IMR-90 (cell line): Measurements from ENCODE around the gene CDK5. TPM values are rescaled to one million over a fixed set of nuclear protein-coding genes. Genes with fewer than 3 reads are reported as not detected.

ENCODE experiments used
- ATAC-seq: fragments of 200-7000 bp; cut with Tn5 transposase; 2 replicates; pipeline ENCODE4 v1.9.1; 2020; ENCODE audit warnings: low read depth, mild to moderate bottlenecking, moderate library complexity
- BruUV-seq: library from RNA; stranded (reverse); fragments of 400-500 nt; replicated peaks from 2 replicates; lab custom pipeline; 2021; lab: Mats Ljungman, UMichigan
- CTCF ChIA-PET: fragments of 300-600 bp; formaldehyde crosslinking; extraction: SDS; loops from one replicate; lab custom pipeline; 2021; ENCODE audit warnings: antibody characterized with exemption; lab: Yijun Ruan, JAX
- POLR2A ChIA-PET: fragments of 300-600 bp; sonication (Branson Sonifier 250); formaldehyde crosslinking; loops from one replicate; lab custom pipeline; 2022; ENCODE audit warnings: antibody characterized with exemption; ENCODE audit not compliant: unreplicated experiment; lab: Charles Lee
- DNase-seq: peaks from one replicate; pipeline ENCODE4 v3.0.0; 2013
- H2AFZ ChIP-seq: replicated peaks from 2 replicates; pipeline ENCODE3; 2013; ENCODE audit warnings: low read length, mild to moderate bottlenecking; ENCODE audit not compliant: poor library complexity
- H2AK5ac ChIP-seq: 2 replicates; pipeline ENCODE4 v1.6.1; 2013; ENCODE audit warnings: low read depth, low read length, inconsistent platforms
- H2AK9ac ChIP-seq: replicated peaks from 2 replicates; pipeline ENCODE3; 2013; ENCODE audit warnings: mild to moderate bottlenecking, low read depth, low read length, moderate library complexity; ENCODE audit not compliant: poor library complexity
- H2BK120ac ChIP-seq: 2 replicates; pipeline ENCODE4 v1.6.1; 2013; ENCODE audit warnings: low read depth, low read length, inconsistent platforms
- H2BK15ac ChIP-seq: 3 replicates; pipeline ENCODE4 v1.6.1; 2013; ENCODE audit warnings: low read depth, low read length, inconsistent platforms
- H2BK20ac ChIP-seq: 2 replicates; pipeline ENCODE4 v1.6.1; 2013; ENCODE audit warnings: low read depth, mild to moderate bottlenecking, inconsistent platforms, low read length, moderate library complexity
- H2BK5ac ChIP-seq: 2 replicates; pipeline ENCODE4 v1.6.1; 2013; ENCODE audit warnings: mild to moderate bottlenecking, low read depth, low read length, inconsistent platforms; ENCODE audit not compliant: poor library complexity, severe bottlenecking
- H3K14ac ChIP-seq: replicated peaks from 2 replicates; pipeline ENCODE4 v1.6.1; 2013; ENCODE audit warnings: low read depth, low read length, inconsistent platforms
- H3K18ac ChIP-seq: 2 replicates; pipeline ENCODE4 v1.6.1; 2013; ENCODE audit warnings: low read depth, low read length, control low read depth
- H3K23ac ChIP-seq: 2 replicates; pipeline ENCODE4 v1.6.1; 2013; ENCODE audit warnings: low read depth, low read length, inconsistent platforms
- H3K27ac ChIP-seq: 2 replicates; pipeline ENCODE4 v1.5.1; 2013; ENCODE audit warnings: mild to moderate bottlenecking, control low read depth, low read length; ENCODE audit not compliant: insufficient read depth
- H3K27me3 ChIP-seq: 2 replicates; pipeline ENCODE4 v1.6.1; 2013; ENCODE audit warnings: low read length; ENCODE audit not compliant: control insufficient read depth, insufficient read depth
- H3K36me3 ChIP-seq: 2 replicates; pipeline ENCODE4 v1.6.1; 2013; ENCODE audit warnings: low read length, mixed read lengths; ENCODE audit not compliant: control insufficient read depth, insufficient read depth
- H3K4ac ChIP-seq: 2 replicates; pipeline ENCODE4 v1.6.1; 2013; ENCODE audit warnings: low read depth, low read length, inconsistent platforms
- H3K4me1 ChIP-seq: 2 replicates; pipeline ENCODE4 v1.6.1; 2013; ENCODE audit warnings: low read length, mixed read lengths; ENCODE audit not compliant: control insufficient read depth, insufficient read depth
- H3K4me2 ChIP-seq: 2 replicates; pipeline ENCODE4 v1.6.1; 2013; ENCODE audit warnings: low read depth, mild to moderate bottlenecking, control low read depth, low read length, moderate library complexity
- H3K4me3 ChIP-seq: 2 replicates; pipeline ENCODE4 v1.5.1; 2013; ENCODE audit warnings: low read depth, mild to moderate bottlenecking, control low read depth, low read length, moderate library complexity; ENCODE audit not compliant: insufficient read depth
- H3K56ac ChIP-seq: 2 replicates; pipeline ENCODE4 v1.6.1; 2013; ENCODE audit warnings: low read length, inconsistent platforms; ENCODE audit not compliant: insufficient read depth; ENCODE audit errors: extremely low read depth
- H3K79me1 ChIP-seq, 2 experiments: 2 replicates each; pipeline ENCODE4 v1.6.1; 2013; ENCODE audit warnings: low read length in 2 of 2, inconsistent platforms in 1 of 2, low read depth in 1 of 2
- H3K9ac ChIP-seq: 2 replicates; pipeline ENCODE4 v1.6.1; 2013; ENCODE audit warnings: low read depth, low read length, control low read depth
- H3K9me1 ChIP-seq: 2 replicates; pipeline ENCODE4 v1.6.1; 2013; ENCODE audit warnings: low read length, inconsistent platforms; ENCODE audit not compliant: insufficient read depth
- H3K9me3 ChIP-seq: 2 replicates; pipeline ENCODE4 v1.6.1; 2013; ENCODE audit warnings: low read length; ENCODE audit not compliant: control insufficient read depth, insufficient read depth
- H4K20me1 ChIP-seq: 2 replicates; pipeline ENCODE4 v1.6.1; 2013; ENCODE audit warnings: low read length, inconsistent platforms; ENCODE audit not compliant: insufficient read depth
- H4K5ac ChIP-seq: 2 replicates; pipeline ENCODE4 v1.6.1; 2013; ENCODE audit warnings: mild to moderate bottlenecking, low read depth, low read length, control low read depth
- H4K8ac ChIP-seq, 2 experiments: 2 replicates each; pipeline ENCODE4 v1.6.1; 2013; ENCODE audit warnings: low read depth in 2 of 2, low read length in 2 of 2, control low read depth in 1 of 2, inconsistent platforms in 1 of 2
- H4K91ac ChIP-seq: 2 replicates; pipeline ENCODE4 v1.6.1; 2013; ENCODE audit warnings: low read depth, low read length, inconsistent platforms; ENCODE audit not compliant: insufficient read depth
- FOS ChIP-seq: fragments of 150-350 bp; IDR thresholded peaks from 2 replicates; pipeline ENCODE4 v1.6.1; 2016; ENCODE audit warnings: low read depth, low read length
- MXI1 ChIP-seq: IDR thresholded peaks from 2 replicates; pipeline ENCODE4 v1.6.1; 2012; ENCODE audit warnings: low read depth, mild to moderate bottlenecking, low read length, moderate library complexity, borderline replicate concordance
- WGBS, 2 experiments: methylation state at CpG; one replicate each; pipeline versions ENCODE4 v1.1.5 to v1.1.7; 2013; ENCODE audit warnings: missing lambda C conversion rate in 2 of 2; ENCODE audit not compliant: insufficient read length in 1 of 2; ENCODE audit errors: extremely low coverage in 2 of 2; 5-methylcytosine and 5-hydroxymethylcytosine counted together
- dilution Hi-C: fragments of 300-500 bp; cut with HindIII; formaldehyde crosslinking; loops from one replicate; pipeline ENCODE4 v1.14.3; 2018; ENCODE audit warnings: low sequenced_read_pairs; ENCODE audit not compliant: unreplicated experiment
- in situ Hi-C: fragments of 300-500 bp; cut with MboI; formaldehyde crosslinking; loops from 3 replicates; pipeline ENCODE4 v1.14.3; 2019; ENCODE audit warnings: low sequenced_read_pairs, inconsistent platforms, mixed read lengths
- intact Hi-C: fragments of 100-400 bp; cut with micrococcal nuclease; formaldehyde crosslinking; loops from 2 replicates; pipeline ENCODE4 v1.10.0; 2022
- polyA plus RNA-seq, 3 experiments: library from polyadenylated mRNA; depleted of rRNA; stranded (reverse); fragments of >200 nt; gene quantifications; 2 replicates each; pipeline ENCODE4 v1.2.3, GENCODE V29; 2012; ENCODE audit warnings: low replicate concordance in 1 of 3
- total RNA-seq: library from RNA; depleted of rRNA; stranded (reverse); fragments of >200 nt; gene quantifications from 2 replicates; pipeline ENCODE4 v1.2.3, GENCODE V29; 2012

CDK5 gene
- total and polyA plus RNA-seq, 2 of the 4 experiments (the other 2 are of a cell fraction) = 22.4 to 34.8 TPM

GRCh38 chr7:151056666-151057505 lies 811 bp downstream of the CDK5 start:
- POLR2A ChIA-PET = no interaction called here
- CTCF ChIA-PET = interaction anchor here (0.8 kb wide), 1 partner anchor 1769 kb away, joined by 3 read pairs; no protein-coding TSS in a partner anchor
- H3K27me3 ChIP-seq = no peaks in the 10 kb centered on the region
- no peak overlapping the region for H2BK120ac ChIP-seq
- H3K18ac ChIP-seq = no peak overlapping the region
- no TSS peak for BruUV-seq
- H2BK20ac ChIP-seq = no peak overlapping the region
- peak overlapping the region; percentile 81 for H3K4me2 ChIP-seq
- peak overlapping the region; percentile 90 for H4K8ac ChIP-seq
- intact Hi-C loops = no loop called here
- peak overlapping the region; percentile 45 for H3K27ac ChIP-seq
- peak overlapping the region; percentile 76 for H3K4ac ChIP-seq
- ATAC-seq = no peak
- no peak overlapping the region for H2BK5ac ChIP-seq
- dilution Hi-C loops = no loop called here
- H3K23ac ChIP-seq = peak overlapping the region; percentile 82; the same call in 1 of the 2 replicates
- WGBS, 2 experiments = 26% methylated on average over 10 of the region's 29 CpGs; no CpG with 5 or more reads in 1 of the 2 experiments
- H3K4me3 ChIP-seq = peak overlapping the region; percentile 67
- peak overlapping the region; percentile 77 for H4K91ac ChIP-seq
- peak overlapping the region; percentile 92; the same call in 1 of the 2 replicates for H3K14ac ChIP-seq
- DNase-seq = no peak
- H3K9ac ChIP-seq = peak overlapping the region; percentile 88
- H3K9me3 ChIP-seq = no peaks in the 10 kb centered on the region
- no peak overlapping the region for H2BK15ac ChIP-seq
- no peak for TF ChIP-seq MXI1
- no peak for TF ChIP-seq FOS
- H2AK5ac ChIP-seq = peak overlapping the region; percentile 78; the same call in 1 of the 2 replicates
- peaks cover 8% of the 10 kb centered on the region; the same call in 1 of the 2 replicates for H3K9me1 ChIP-seq
- peak overlapping the region; percentile 92 for H2AFZ ChIP-seq
- H3K4me1 ChIP-seq = peaks cover 31% of the 10 kb centered on the region
- H2AK9ac ChIP-seq = peak overlapping the region; percentile 94
- in situ Hi-C loops = no loop called here
- no peaks in the 10 kb centered on the region for H3K36me3 ChIP-seq
- peaks cover 7% of the 10 kb centered on the region; the same call in 1 of the 2 replicates for H4K20me1 ChIP-seq
- H3K79me1 ChIP-seq = peaks cover 14 to 45% of the 10 kb centered on the region in 2 experiments
- peak overlapping the region; percentile 17; the same call in 1 of the 2 replicates for H4K5ac ChIP-seq
- peak overlapping the region; percentile 10; the same call in 1 of the 2 replicates for H3K56ac ChIP-seq
